Neural cell (in vitro differentiated cells): ENCODE data around the gene TRIM60. TPM values are rescaled to one million over a fixed set of nuclear protein-coding genes. Genes with fewer than 3 reads are reported as not detected.

ENCODE experiments used
- H2AFZ ChIP-seq: fragments of 200-600, 300-800 bp; sonication (generic), shearing (Covaris generic); 2 replicates; pipeline ENCODE4 v1.6.0; 2014; ENCODE audit warnings: low read depth, mild to moderate bottlenecking, antibody characterized with exemption, low read length, moderate library complexity
- H3F3A ChIP-seq: fragments of 200-600 bp; shearing (Covaris generic); 2 replicates; pipeline ENCODE4 v1.6.1; 2016; ENCODE audit warnings: mild to moderate bottlenecking, moderate library complexity, mixed read lengths, antibody characterized with exemption, low read length; ENCODE audit not compliant: insufficient read depth, poor library complexity, severe bottlenecking
- H3K27ac ChIP-seq: fragments of 200-600, 300-800 bp; sonication (generic), shearing (Covaris generic); 2 replicates; pipeline ENCODE4 v1.5.1; 2014; ENCODE audit warnings: mild to moderate bottlenecking, low read length, moderate library complexity
- H3K27me3 ChIP-seq: fragments of 300-800, 200-600 bp; sonication (generic), shearing (Covaris generic); 2 replicates; pipeline ENCODE4 v1.6.0; 2014; ENCODE audit warnings: mild to moderate bottlenecking, low read depth, low read length, moderate library complexity; ENCODE audit not compliant: insufficient read depth
- H3K36me3 ChIP-seq: fragments of 300-800, 200-600 bp; sonication (generic), shearing (Covaris generic); 2 replicates; pipeline ENCODE4 v1.5.1; 2014; ENCODE audit warnings: mild to moderate bottlenecking, antibody characterized with exemption, low read length, moderate library complexity; ENCODE audit not compliant: insufficient read depth
- H3K4me2 ChIP-seq: fragments of 300-800, 200-600 bp; sonication (generic), shearing (Covaris generic); 2 replicates; pipeline ENCODE4 v1.6.0; 2014; ENCODE audit warnings: mild to moderate bottlenecking, low read length
- H3K4me3 ChIP-seq: fragments of 300-800, 200-600 bp; sonication (generic), shearing (Covaris generic); 2 replicates; pipeline ENCODE4 v1.5.1; 2014; ENCODE audit warnings: mild to moderate bottlenecking, low read length, moderate library complexity
- H3K79me2 ChIP-seq: fragments of 200-600 bp; shearing (Covaris generic); replicated peaks from 2 replicates; pipeline ENCODE4 v1.6.0; 2014; ENCODE audit warnings: mild to moderate bottlenecking, low read length, moderate library complexity; ENCODE audit not compliant: insufficient read depth
- H3K9ac ChIP-seq: fragments of 300-800, 200-600 bp; sonication (generic), shearing (Covaris generic); 2 replicates; pipeline ENCODE4 v1.6.1; 2016; ENCODE audit warnings: mild to moderate bottlenecking, low read length, mixed read lengths
- H3K9me2 ChIP-seq: fragments of 200-600 bp; shearing (Covaris generic); 2 replicates; pipeline ENCODE4 v1.6.1; 2016; ENCODE audit warnings: mild to moderate bottlenecking, low read length, mixed read lengths; ENCODE audit not compliant: insufficient read depth
- H3K9me3 ChIP-seq: fragments of 200-600, 300-800 bp; sonication (generic), shearing (Covaris generic); 2 replicates; pipeline ENCODE4 v1.6.1; 2016; ENCODE audit warnings: mild to moderate bottlenecking, mixed run types, low read length, moderate library complexity, mixed read lengths
- H4K20me1 ChIP-seq: fragments of 200-600 bp; shearing (Covaris generic); 2 replicates; pipeline ENCODE4 v1.6.1; 2016; ENCODE audit warnings: mild to moderate bottlenecking, mixed run types; ENCODE audit not compliant: insufficient read depth
- EP300 ChIP-seq: fragments of 450-650 bp; conservative IDR thresholded peaks from 2 replicates; pipeline ENCODE4 v1.6.1; 2014; ENCODE audit warnings: antibody characterized with exemption, mild to moderate bottlenecking, moderate library complexity; ENCODE audit not compliant: poor library complexity, severe bottlenecking
- EZH2 ChIP-seq: fragments of 200-600, 300-800 bp; shearing (Covaris generic), sonication (generic); IDR thresholded peaks from 2 replicates; pipeline ENCODE4 v1.6.1; 2014; ENCODE audit warnings: antibody characterized with exemption, low read length, borderline replicate concordance, mild to moderate bottlenecking; ENCODE audit not compliant: insufficient read depth, poor library complexity, severe bottlenecking
- MXI1 ChIP-seq: fragments of 450-650 bp; conservative IDR thresholded peaks from 2 replicates; pipeline ENCODE4 v1.6.1; 2014; ENCODE audit warnings: antibody characterized with exemption, mild to moderate bottlenecking; ENCODE audit not compliant: poor library complexity, severe bottlenecking
- POLR2AphosphoS5 ChIP-seq: IDR thresholded peaks from 2 replicates; pipeline ENCODE4 v1.6.1; 2012
- RAD21 ChIP-seq: fragments of 450-650 bp; conservative IDR thresholded peaks from 2 replicates; pipeline ENCODE4 v1.6.1; 2014; ENCODE audit warnings: antibody characterized with exemption, mild to moderate bottlenecking, moderate library complexity
- SMC3 ChIP-seq: fragments of 450-650 bp; conservative IDR thresholded peaks from 2 replicates; pipeline ENCODE4 v1.6.1; 2014; ENCODE audit warnings: antibody characterized with exemption, mild to moderate bottlenecking, moderate library complexity; ENCODE audit not compliant: poor library complexity
- TAF1 ChIP-seq: IDR thresholded peaks from 2 replicates; pipeline ENCODE4 v1.6.1; 2012; ENCODE audit warnings: low read depth
- polyA plus RNA-seq: library from polyadenylated mRNA; depleted of rRNA; stranded (reverse); fragments of >200 nt; gene quantifications from 2 replicates; pipeline ENCODE4 v1.2.3, GENCODE V29; 2014
- TF ChIP-seq, protein P1 (sequence below): fragments of 450-650 bp; IDR thresholded peaks from 2 replicates; pipeline ENCODE4 v1.5.1; 2014; ENCODE audit warnings: antibody characterized with exemption, mild to moderate bottlenecking, moderate library complexity; ENCODE audit not compliant: poor library complexity, severe bottlenecking
- TF ChIP-seq, protein P2 (sequence below): IDR thresholded peaks from 2 replicates; pipeline ENCODE4 v1.6.1; 2012; ENCODE audit warnings: borderline replicate concordance

TRIM60 gene
- polyA plus RNA-seq, 1 donor from 2014 or later, result not detected

DNA sequence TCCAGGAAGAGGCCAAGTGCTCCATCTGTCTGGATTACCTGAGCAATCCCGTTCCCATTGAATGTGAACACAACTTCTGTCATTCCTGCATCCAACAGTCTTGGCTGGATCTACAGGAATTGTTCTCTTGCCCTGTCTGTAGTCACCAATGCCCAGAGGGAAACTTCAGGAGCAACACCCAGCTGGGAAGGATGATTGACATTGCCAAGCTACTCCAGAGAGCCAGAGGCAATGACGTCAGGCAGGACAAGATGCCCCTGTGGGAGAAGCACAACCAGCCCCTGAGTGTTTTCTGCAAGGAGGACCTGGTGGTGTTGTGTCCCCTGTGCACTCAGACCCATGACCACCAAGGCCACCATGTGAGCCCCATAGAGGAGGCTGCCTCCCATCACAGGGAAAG is 21.3 kb upstream of the TRIM60 start:
- Histone ChIP-seq H3K27ac (no peak overlapping the region), H3K9ac (no peak overlapping the region), H3K9me2 (no peaks in the 10 kb centered on the region), H3K4me2 (no peak overlapping the region), H2AFZ (no peak overlapping the region), H4K20me1 (no peaks in the 10 kb centered on the region), H3K4me3 (no peak overlapping the region), H3F3A (no peaks in the 10 kb centered on the region), H3K27me3 (no peaks in the 10 kb centered on the region), H3K79me2 (no peaks in the 10 kb centered on the region), H3K9me3 (no peaks in the 10 kb centered on the region), H3K36me3 (no peaks in the 10 kb centered on the region)
- TF ChIP-seq, protein P1, sequence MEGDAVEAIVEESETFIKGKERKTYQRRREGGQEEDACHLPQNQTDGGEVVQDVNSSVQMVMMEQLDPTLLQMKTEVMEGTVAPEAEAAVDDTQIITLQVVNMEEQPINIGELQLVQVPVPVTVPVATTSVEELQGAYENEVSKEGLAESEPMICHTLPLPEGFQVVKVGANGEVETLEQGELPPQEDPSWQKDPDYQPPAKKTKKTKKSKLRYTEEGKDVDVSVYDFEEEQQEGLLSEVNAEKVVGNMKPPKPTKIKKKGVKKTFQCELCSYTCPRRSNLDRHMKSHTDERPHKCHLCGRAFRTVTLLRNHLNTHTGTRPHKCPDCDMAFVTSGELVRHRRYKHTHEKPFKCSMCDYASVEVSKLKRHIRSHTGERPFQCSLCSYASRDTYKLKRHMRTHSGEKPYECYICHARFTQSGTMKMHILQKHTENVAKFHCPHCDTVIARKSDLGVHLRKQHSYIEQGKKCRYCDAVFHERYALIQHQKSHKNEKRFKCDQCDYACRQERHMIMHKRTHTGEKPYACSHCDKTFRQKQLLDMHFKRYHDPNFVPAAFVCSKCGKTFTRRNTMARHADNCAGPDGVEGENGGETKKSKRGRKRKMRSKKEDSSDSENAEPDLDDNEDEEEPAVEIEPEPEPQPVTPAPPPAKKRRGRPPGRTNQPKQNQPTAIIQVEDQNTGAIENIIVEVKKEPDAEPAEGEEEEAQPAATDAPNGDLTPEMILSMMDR, result no peak
- TF ChIP-seq TAF1 (no peak), EP300 (no peak), SMC3 (no peak), MXI1 (no peak), RAD21 (no peak), EZH2 (no peak), POLR2AphosphoS5 (no peak)
- TF ChIP-seq, protein P2, sequence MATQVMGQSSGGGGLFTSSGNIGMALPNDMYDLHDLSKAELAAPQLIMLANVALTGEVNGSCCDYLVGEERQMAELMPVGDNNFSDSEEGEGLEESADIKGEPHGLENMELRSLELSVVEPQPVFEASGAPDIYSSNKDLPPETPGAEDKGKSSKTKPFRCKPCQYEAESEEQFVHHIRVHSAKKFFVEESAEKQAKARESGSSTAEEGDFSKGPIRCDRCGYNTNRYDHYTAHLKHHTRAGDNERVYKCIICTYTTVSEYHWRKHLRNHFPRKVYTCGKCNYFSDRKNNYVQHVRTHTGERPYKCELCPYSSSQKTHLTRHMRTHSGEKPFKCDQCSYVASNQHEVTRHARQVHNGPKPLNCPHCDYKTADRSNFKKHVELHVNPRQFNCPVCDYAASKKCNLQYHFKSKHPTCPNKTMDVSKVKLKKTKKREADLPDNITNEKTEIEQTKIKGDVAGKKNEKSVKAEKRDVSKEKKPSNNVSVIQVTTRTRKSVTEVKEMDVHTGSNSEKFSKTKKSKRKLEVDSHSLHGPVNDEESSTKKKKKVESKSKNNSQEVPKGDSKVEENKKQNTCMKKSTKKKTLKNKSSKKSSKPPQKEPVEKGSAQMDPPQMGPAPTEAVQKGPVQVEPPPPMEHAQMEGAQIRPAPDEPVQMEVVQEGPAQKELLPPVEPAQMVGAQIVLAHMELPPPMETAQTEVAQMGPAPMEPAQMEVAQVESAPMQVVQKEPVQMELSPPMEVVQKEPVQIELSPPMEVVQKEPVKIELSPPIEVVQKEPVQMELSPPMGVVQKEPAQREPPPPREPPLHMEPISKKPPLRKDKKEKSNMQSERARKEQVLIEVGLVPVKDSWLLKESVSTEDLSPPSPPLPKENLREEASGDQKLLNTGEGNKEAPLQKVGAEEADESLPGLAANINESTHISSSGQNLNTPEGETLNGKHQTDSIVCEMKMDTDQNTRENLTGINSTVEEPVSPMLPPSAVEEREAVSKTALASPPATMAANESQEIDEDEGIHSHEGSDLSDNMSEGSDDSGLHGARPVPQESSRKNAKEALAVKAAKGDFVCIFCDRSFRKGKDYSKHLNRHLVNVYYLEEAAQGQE, result no peak

DNA sequence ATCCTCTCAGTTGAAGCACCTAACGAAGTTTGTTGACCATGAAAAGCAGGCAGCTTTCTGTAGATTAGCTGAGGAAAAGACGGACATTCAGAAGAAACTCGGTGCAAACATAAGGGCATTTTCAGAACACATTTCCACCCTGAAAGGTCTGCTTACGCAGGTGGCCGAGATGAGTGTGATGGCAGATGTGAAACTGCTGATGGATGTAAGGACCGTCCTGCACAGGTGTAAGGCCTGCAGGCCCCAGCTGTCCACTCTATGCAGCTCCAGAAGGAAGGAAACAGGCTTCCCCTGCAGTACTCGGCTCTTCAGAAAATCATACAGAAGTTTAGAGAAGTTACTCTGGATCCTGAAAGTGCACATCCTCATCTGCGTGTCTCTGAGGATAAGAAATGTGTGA is 20.8 kb upstream of the TRIM60 start:
- H3K4me2 ChIP-seq, result no peak overlapping the region
- H3K9ac ChIP-seq, result no peak overlapping the region
- no peaks in the 10 kb centered on the region for H3K36me3 ChIP-seq
- no peaks in the 10 kb centered on the region for H4K20me1 ChIP-seq
- no peak overlapping the region for H3K4me3 ChIP-seq
- no peaks in the 10 kb centered on the region for H3K27me3 ChIP-seq
- H3K27ac ChIP-seq, result no peak overlapping the region
- no peaks in the 10 kb centered on the region for H3F3A ChIP-seq
- H3K79me2 ChIP-seq, result no peaks in the 10 kb centered on the region
- H3K9me2 ChIP-seq, result no peaks in the 10 kb centered on the region
- no peaks in the 10 kb centered on the region for H3K9me3 ChIP-seq
- TF ChIP-seq, protein P2, result no peak
- TF ChIP-seq SMC3 (no peak), POLR2AphosphoS5 (no peak), EP300 (no peak), EZH2 (no peak), MXI1 (no peak), RAD21 (no peak), TAF1 (no peak)
- TF ChIP-seq, protein P1, result no peak
- no peak overlapping the region for H2AFZ ChIP-seq
